H7 (cell line): Measurements from ENCODE around the gene SLC2A4RG. TPM values are rescaled to one million over a fixed set of nuclear protein-coding genes. Genes with fewer than 3 reads are reported as not detected.

Source experiments
- DNase-seq: peaks from one replicate; pipeline ENCODE4 v3.0.0; 2012
- H3K27me3 ChIP-seq: 2 replicates; pipeline ENCODE4 v1.6.0; 2011; ENCODE audit warnings: mild to moderate bottlenecking, low read length; ENCODE audit not compliant: control insufficient read depth, insufficient read depth
- H3K36me3 ChIP-seq: replicated peaks from 2 replicates; pipeline ENCODE4 v1.5.1; 2011; ENCODE audit warnings: low read length; ENCODE audit not compliant: control insufficient read depth, insufficient read depth
- H3K4me3 ChIP-seq: 2 replicates; pipeline ENCODE4 v1.5.1; 2011; ENCODE audit warnings: low read depth, mild to moderate bottlenecking, control low read depth, low read length, moderate library complexity; ENCODE audit not compliant: insufficient read depth
- total RNA-seq: library from RNA; depleted of rRNA; stranded (reverse); fragments of >200 nt; shearing (Covaris generic); gene quantifications from 2 replicates; pipeline ENCODE4 v1.2.3, GENCODE V29; 2014; rRNA removed

Gene SLC2A4RG, protein sequence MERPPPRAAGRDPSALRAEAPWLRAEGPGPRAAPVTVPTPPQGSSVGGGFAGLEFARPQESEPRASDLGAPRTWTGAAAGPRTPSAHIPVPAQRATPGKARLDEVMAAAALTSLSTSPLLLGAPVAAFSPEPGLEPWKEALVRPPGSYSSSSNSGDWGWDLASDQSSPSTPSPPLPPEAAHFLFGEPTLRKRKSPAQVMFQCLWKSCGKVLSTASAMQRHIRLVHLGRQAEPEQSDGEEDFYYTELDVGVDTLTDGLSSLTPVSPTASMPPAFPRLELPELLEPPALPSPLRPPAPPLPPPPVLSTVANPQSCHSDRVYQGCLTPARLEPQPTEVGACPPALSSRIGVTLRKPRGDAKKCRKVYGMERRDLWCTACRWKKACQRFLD
- total RNA-seq: 38.3 and 62.2 TPM in 2 replicates

DNA sequence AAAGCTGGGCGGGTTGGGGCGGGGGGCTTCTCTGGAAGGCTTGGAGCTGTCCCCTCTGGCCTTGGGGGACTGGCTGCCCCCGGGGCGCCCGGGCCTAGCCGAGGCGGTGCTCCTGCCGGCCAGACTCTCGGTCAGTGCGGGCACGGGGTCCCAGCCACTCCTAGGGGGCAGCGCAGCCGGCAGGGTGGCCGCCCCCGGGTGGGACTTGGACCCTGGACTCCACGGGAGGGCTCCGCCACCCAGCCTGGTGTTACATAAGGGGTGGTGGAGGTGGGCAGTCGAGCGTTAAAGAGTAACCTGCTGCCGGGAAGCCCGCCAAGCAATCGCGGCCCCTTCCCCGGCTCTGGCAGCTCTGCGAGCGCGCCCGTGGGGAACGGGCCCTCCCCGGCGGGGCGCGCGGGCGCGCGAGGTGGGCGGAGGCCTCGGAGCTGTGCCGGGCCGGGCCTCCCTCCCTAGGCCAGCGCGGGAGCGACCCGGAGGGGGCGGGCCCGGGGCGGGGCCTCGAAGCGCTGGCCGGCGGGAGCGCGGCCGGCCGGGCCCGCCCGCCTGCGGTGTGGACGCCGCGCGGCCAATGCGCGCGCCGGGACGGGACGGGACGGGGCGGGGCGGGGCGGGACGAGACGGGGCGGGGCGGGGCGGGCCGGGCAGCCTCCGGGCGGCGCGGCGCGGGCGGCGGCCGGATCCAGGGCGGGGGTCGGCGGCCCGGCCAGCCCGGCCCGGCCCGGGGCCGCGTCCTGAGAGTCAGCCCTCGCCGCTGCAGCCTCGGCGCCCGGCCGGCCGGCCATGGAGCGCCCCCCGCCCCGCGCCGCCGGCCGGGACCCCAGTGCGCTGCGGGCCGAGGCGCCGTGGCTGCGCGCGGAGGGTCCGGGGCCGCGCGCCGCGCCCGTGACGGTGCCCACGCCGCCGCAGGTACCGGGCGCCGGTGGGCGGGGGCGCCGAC lies at the start of gene SLC2A4RG:
Gene SLC2A4RG (plus strand): TSS at position 647 of the 940 bp plus-strand sequence. CDS start 137 bp downstream, at position 784.
- H3K4me3 ChIP-seq: peak within 1 kb of the TSS; percentile 75
- peak; percentile 100 for DNase-seq
- H3K27me3 ChIP-seq: 0 out of 2 replicates have a peak, but pooled peaks cover 2% of the 10 kb centered on the region
- peaks cover 1% of the 10 kb centered on the region; the same call in 1 of the 2 replicates for H3K36me3 ChIP-seq

DNA sequence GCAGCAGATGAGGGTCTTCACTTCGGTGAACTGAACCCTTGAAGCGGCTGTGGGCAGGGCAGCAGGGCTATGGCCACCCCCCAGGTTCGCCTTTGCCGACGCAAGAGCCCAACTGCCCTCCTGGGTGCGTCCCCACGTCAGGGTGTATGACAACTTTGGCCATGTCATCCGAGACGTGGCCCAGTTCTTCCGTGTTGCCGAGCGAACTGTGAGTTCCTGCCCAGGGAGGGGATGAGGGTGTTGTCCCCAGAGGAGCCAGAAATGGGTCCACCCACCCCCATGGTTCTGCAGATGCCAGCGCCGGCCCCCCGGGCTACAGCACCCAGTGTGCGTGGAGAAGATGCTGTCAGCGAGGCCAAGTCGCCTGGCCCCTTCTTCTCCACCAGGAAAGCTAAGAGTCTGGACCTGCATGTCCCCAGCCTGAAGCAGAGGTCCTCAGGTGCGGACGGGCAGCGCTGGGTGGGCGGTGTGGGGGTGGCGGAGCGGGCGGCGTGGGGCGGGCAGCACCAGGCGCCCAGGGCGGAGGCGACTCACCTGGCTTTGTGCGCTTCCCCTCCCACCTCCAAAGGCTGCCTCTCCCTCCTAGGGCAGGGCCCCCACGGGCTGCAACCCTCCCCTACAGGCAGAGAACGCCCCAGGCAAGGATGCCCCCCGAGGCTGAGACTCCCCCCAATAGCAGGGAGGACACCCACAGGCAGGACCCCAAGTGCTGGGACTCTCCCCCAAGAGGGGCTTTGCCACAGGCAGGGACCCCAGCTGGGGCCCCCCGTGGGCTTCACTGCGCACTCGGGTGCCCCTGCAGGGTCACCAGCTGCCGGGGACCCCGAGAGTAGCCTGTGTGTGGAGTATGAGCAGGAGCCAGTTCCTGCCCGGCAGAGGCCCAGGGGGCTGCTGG lies 49.3 kb upstream of the SLC2A4RG start:
- no peak for DNase-seq
- peaks cover 1% of the 10 kb centered on the region; the same call in 1 of the 2 replicates for H3K36me3 ChIP-seq
- H3K4me3 ChIP-seq: no peak overlapping the region
- H3K27me3 ChIP-seq: no peaks in the 10 kb centered on the region

DNA sequence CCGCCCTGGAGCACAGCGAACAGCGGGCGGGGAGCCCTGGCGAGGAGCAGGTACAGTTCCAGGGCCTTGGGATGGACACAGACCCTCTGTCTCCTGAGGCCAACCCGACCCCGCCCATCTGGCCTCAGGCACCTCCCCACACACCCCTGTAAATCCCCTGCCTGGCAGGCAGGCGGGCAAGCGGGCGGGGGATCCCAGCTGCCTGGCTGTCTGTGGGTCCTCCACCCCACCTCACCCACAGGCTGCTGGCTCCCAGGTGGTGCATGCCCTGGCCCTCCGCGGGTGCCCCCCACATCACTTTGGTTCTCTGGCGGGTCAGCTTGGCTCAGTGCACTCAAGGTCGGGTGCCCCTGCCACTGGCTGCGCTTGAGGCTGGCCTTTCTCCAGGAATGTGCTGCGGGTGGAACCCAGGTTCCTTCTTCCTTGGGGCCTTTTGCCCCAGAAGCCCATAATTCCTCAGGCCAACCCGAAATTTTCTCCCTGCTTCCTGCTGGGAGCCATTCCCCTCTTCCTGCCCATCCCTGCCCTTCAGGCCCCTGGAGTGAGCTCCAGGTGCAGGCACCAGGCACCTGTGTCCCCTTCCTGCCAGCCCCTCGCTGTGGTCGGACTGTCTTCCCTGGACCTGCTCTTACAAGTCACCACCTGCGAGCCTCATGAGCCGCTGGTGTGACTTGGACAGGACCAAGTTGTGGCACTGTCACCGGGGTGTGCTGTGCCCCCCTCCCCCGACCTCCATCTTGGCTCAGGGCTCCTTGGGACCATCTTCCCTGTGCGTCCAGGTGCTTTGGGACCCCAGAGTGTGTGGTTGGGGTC lies 48.5 kb upstream of the SLC2A4RG start:
- no peaks in the 10 kb centered on the region for H3K27me3 ChIP-seq
- H3K36me3 ChIP-seq: peaks cover 1% of the 10 kb centered on the region; the same call in 1 of the 2 replicates
- DNase-seq: peak; percentile 76
- H3K4me3 ChIP-seq: no peak overlapping the region

DNA sequence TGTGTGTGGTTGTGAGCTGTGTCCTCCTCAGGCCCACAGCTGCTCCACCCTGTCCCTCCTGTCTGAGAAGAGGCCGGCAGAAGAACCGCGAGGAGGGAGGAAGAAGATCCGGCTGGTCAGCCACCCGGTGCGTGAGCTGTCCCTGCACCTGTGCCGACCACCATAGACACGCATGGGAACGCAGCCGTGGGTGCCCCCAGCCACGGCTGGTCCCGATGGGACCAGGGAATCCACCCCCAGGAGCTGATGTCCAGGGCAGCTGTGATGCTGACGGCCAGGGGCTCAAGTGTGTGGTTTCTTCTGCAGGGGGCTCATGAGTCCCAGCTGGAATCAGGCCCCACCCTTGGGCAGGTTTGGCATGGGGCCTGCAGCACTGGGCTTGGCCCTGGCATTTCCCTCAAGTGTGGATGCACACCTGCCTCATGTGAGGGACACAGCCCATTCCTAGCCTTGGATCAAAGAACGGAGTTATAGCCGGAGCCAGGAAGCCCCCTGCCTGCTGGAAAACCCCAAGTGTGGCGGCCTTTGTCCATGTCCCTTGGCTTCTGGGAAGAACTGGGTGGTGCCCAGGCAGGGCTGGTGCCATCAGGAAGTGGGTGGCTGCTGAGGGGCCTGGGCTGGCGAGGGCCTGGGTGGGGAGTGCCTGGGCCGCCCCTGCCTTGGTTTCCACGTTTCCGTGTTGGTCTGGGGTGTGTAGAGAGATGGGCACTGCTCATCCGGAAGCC lies 47.7 kb upstream of the SLC2A4RG start:
- DNase-seq: peak; percentile 66
- Histone ChIP-seq H3K36me3 (peaks cover 1% of the 10 kb centered on the region; the same call in 1 of the 2 replicates), H3K27me3 (no peaks in the 10 kb centered on the region; the same call in 1 of the 2 replicates), H3K4me3 (no peak overlapping the region)

DNA sequence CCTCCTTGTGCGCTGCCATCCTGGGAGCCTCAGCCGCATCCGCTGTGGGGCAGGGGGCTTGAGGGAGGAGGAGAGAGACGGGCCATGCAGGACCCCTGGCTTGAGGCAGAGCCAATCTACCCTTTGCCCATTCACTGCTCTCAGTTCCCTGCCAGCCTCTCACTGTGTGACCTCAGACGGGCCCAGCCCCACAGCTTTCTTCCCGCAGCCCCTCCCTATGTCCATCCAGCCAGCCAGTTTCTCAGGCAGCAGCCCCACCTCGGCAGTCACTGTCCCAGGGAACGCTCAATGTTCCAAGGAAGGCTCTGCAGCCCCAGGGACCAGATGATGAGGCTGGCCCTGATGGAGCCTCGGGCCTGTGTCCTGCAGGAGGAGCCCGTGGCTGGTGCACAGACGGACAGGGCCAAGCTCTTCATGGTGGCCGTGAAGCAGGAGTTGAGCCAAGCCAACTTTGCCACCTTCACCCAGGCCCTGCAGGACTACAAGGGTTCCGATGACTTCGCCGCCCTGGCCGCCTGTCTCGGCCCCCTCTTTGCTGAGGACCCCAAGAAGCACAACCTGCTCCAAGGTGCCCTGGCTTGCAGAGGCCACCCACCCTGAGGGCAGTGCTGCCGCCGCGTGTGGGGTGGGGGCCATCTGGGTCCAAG lies 47.0 kb upstream of the SLC2A4RG start:
- H3K36me3 ChIP-seq: peaks cover 1% of the 10 kb centered on the region; the same call in 1 of the 2 replicates
- no peak overlapping the region for H3K4me3 ChIP-seq
- no peaks in the 10 kb centered on the region; the same call in 1 of the 2 replicates for H3K27me3 ChIP-seq
- no peak for DNase-seq

DNA sequence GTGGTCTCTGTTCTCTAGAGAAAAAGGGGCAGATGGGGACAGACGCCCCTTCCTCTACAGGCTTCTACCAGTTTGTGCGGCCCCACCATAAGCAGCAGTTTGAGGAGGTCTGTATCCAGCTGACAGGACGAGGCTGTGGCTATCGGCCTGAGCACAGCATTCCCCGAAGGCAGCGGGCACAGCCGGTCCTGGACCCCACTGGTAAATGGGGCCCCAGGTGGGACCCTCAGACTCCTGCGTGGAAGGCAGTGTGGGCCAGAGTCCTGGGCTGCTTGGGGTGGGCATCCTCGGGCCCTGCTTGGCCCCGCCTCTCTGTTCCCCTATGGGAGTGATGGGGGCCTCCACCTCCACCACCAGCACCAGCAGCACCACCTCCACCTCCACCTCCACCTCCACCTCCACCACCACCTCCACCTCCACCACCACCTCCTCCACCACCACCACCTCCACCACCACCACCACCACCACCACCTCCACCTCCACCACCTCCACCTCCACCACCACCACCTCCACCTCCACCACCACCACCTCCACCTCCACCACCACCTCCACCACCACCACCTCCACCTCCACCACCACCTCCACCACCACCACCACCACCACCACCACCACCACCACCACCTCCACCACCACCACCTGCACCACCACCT lies 46.4 kb upstream of the SLC2A4RG start:
- no peak overlapping the region for H3K4me3 ChIP-seq
- peak; percentile 56 for DNase-seq
- H3K36me3 ChIP-seq: peaks cover 1% of the 10 kb centered on the region; the same call in 1 of the 2 replicates
- H3K27me3 ChIP-seq: no peaks in the 10 kb centered on the region; the same call in 1 of the 2 replicates

DNA sequence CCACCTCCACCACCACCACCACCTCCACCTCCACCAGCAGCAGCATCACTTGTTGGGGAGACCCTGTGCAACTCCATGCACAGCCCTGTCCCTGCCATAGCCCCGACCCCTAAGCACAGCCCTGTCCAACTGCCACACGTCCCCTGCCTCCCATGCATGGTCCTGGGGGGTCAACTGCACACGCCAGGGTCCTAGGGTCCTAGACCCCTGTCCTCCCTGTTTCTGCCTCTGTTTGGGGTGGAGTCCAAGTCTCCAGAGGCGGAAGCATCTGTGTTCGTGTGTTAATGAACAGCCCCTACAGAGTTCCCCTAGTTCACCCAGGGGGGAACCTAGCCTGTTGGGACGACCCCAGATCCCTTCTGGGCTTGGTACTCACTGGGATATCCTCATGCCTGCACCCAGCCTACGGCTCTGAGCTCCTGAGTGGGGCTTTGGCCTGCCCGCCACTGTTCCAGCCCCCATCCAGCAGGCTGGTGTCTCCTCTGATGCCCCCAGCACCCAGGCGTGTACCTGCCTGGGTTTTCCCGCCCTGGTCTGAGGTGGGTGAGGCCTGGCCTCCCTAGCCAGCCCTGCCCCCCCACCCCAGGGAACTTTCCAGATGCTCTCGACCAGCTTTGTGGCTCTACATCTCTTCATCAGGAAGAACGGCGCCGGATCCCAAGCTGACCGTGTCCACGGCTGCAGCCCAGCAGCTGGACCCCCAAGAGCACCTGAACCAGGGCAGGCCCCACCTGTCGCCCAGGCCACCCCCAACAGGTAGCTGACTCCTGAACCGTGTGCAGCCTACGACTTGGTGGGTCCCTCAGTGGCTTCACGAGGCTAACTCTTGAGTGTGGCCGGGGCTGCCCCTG lies 45.6 kb upstream of the SLC2A4RG start:
- peak; percentile 60 for DNase-seq
- Histone ChIP-seq H3K36me3 (peaks cover 1% of the 10 kb centered on the region; the same call in 1 of the 2 replicates), H3K27me3 (no peaks in the 10 kb centered on the region; the same call in 1 of the 2 replicates), H3K4me3 (no peak overlapping the region)

DNA sequence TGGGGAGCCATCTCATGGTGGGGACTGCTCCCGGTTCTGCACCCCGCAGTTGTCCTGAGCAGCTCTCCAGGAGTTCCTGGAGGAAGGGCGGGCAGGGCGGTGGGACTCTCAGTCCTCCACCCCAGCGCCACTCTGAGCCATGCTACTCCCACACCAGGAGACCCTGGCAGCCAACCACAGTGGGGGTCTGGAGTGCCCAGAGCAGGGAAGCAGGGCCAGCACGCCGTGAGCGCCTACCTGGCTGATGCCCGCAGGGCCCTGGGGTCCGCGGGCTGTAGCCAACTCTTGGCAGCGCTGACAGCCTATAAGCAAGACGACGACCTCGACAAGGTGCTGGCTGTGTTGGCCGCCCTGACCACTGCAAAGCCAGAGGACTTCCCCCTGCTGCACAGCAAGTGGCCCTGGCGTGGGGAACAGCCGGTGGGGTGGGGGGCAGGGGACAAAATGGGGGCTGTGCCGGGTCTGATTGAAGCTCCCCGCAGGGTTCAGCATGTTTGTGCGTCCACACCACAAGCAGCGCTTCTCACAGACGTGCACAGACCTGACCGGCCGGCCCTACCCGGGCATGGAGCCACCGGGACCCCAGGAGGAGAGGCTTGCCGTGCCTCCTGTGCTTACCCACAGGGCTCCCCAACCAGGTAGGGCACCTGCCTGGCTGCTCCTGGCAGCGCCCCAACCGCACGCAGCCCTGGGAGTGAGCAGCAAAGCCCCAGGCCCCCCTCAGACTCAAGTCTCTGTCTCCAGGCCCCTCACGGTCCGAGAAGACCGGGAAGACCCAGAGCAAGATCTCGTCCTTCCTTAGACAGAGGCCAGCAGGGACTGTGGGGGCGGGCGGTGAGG lies 44.8 kb upstream of the SLC2A4RG start:
- Histone ChIP-seq H3K27me3 (no peaks in the 10 kb centered on the region; the same call in 1 of the 2 replicates), H3K4me3 (no peak overlapping the region), H3K36me3 (peaks cover 1% of the 10 kb centered on the region; the same call in 1 of the 2 replicates)
- DNase-seq: peak; percentile 69

DNA sequence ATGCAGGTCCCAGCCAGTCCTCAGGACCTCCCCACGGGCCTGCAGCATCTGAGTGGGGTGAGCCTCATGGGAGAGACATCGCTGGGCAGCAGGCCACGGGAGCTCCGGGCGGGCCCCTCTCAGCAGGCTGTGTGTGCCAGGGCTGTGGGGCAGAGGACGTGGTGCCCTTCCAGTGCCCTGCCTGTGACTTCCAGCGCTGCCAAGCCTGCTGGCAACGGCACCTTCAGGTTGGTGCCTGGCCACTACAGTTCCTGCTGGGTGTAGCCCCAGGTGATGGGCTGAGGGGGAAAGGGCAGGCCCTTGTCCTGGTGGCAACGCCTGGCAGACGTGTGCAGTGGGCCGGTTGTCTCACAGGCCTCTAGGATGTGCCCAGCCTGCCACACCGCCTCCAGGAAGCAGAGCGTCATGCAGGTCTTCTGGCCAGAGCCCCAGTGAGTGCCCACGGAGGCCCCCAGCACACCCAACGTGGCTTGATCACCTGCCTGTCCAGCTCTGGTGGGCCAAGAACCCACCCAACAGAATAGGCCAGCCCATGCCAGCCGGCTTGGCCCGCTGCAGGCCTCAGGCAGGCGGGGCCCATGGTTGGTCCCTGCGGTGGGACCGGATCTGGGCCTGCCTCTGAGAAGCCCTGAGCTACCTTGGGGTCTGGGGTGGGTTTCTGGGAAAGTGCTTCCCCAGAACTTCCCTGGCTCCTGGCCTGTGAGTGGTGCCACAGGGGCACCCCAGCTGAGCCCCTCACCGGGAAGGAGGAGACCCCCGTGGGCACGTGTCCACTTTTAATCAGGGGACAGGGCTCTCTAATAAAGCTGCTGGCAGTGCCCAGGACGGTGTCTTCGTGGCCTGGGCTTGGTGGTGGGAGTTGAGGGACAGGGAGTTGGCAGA lies 43.9 kb upstream of the SLC2A4RG start:
- DNase-seq: peak; percentile 80
- H3K4me3 ChIP-seq: no peak overlapping the region
- no peaks in the 10 kb centered on the region; the same call in 1 of the 2 replicates for H3K27me3 ChIP-seq
- H3K36me3 ChIP-seq: peaks cover 1% of the 10 kb centered on the region; the same call in 1 of the 2 replicates

DNA sequence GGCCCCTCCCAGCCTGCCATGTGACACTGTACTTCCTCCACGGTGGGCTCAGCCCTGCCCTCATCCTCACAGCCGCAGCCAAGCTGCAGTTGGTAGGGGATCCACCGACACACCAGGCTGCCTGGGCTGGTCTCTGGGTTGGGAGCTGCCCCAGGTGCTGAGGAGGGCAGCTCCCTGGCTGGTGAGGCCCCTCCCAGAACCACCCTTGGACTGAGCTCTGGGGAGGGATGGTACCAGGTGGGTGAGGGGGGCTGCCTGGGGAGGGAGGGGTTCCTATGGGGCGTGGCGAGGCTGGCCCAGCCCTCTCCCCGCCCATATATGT lies 43.3 kb upstream of the SLC2A4RG start:
- no peak overlapping the region; the same call in 1 of the 2 replicates for H3K4me3 ChIP-seq
- peak; percentile 97 for DNase-seq
- peaks cover 1% of the 10 kb centered on the region; the same call in 1 of the 2 replicates for H3K36me3 ChIP-seq
- H3K27me3 ChIP-seq: no peaks in the 10 kb centered on the region; the same call in 1 of the 2 replicates
